Measurements from ENCODE around the gene SUGP2. TPM values are rescaled to one million over a fixed set of nuclear protein-coding genes. Genes with fewer than 3 reads are reported as not detected.

The SUGP2 gene
- polyA plus RNA-seq, 3 donors = 7.6 to 143 (median 8.2) TPM

- Histone ChIP-seq H3K4me3 (replicated peaks in 1 of 3; ENCODE audit: low read depth in 2 of 3, low read length in 3 of 3) (no peak overlapping the region), H3K9ac (ENCODE audit: insufficient read depth, low read length, poor library complexity, severe bottlenecking) (no peak overlapping the region), H3K36me3 (replicated peaks in 1 of 2; ENCODE audit: control insufficient read depth in 1 of 2, insufficient read depth in 2 of 2, low read length in 2 of 2) (no peaks in the 10 kb centered on the region), H3K79me2 (ENCODE audit: insufficient read depth, low read length) (no peaks in the 10 kb centered on the region), H3K9me3 (replicated peaks in 1 of 2; ENCODE audit: control insufficient read depth in 1 of 2, insufficient read depth in 1 of 2, low read length in 2 of 2) (no peaks in the 10 kb centered on the region), H3K4me2 (replicated peaks; ENCODE audit: extremely low read depth, low read length, poor library complexity, severe bottlenecking) (no peak overlapping the region), H3K4me1 (ENCODE audit: control insufficient read depth in 1 of 2, insufficient read depth in 2 of 2, low read length in 2 of 2) (peaks cover 11 to 13% of the 10 kb centered on the region in 2 donors), H3K27me3 (ENCODE audit: control insufficient read depth in 2 of 2, insufficient read depth in 2 of 2, low read length in 2 of 2) (no peaks in the 10 kb centered on the region), H3K27ac (ENCODE audit: low read depth in 1 of 2, low read length in 2 of 2) (no peak overlapping the region), H4K20me1 (ENCODE audit: insufficient read depth, low read length) (no peaks in the 10 kb centered on the region), H2AFZ (ENCODE audit: insufficient read depth, low read depth, low read length, poor library complexity, severe bottlenecking) (no peak overlapping the region)
- H3K27me3 Mint-ChIP-seq (ENCODE audit: low read depth in 3 of 3) = peaks cover 0 to 3% (median 0%) of the 10 kb centered on the region in 3 donors
- H3K36me3 Mint-ChIP-seq = peaks cover 4 to 7% of the 10 kb centered on the region in 2 donors
- H3K4me3 Mint-ChIP-seq = no peak overlapping the region
- H3K27ac Mint-ChIP-seq = no peak overlapping the region
- no peaks in the 10 kb centered on the region for H3K9me3 Mint-ChIP-seq
- no peak for TF ChIP-seq CTCF (IDR thresholded peaks at IDR 0.05)
- intact Hi-C loops (cut with micrococcal nuclease) = no loop called here
- 100% methylated on average over 2 of the region's 8 CpGs for WGBS (ENCODE audit: insufficient coverage)
- no peak for DNase-seq
- peaks cover 29% of the 10 kb centered on the region for H3K4me1 Mint-ChIP-seq
Measured at GRCh38 chr19:19071897-19072296, 38.6 kb upstream of the SUGP2 start.

GRCh38 chr19:19068659-19069654, 35.6 kb upstream of the SUGP2 start:
- Mint-ChIP-seq H3K9me3 (no peaks in the 10 kb centered on the region), H3K4me1 (peaks cover 32% of the 10 kb centered on the region), H3K27ac (peak overlapping the region in 2 of 7 donors; percentile 54 to 63), H3K4me3 (peak overlapping the region in 1 of 2 donors; percentile 41), H3K36me3 (peaks cover 4 to 7% of the 10 kb centered on the region in 2 donors), H3K27me3 (ENCODE audit: low read depth in 3 of 3) (peaks cover 2 to 4% (median 3%) of the 10 kb centered on the region in 3 donors)
- Histone ChIP-seq H3K4me1 (ENCODE audit: control insufficient read depth in 1 of 2, insufficient read depth in 2 of 2, low read length in 2 of 2) (peaks cover 22 to 23% of the 10 kb centered on the region in 2 donors), H3K9ac (ENCODE audit: insufficient read depth, low read length, poor library complexity, severe bottlenecking) (no peak overlapping the region), H4K20me1 (ENCODE audit: insufficient read depth, low read length) (no peaks in the 10 kb centered on the region), H3K27me3 (ENCODE audit: control insufficient read depth in 2 of 2, insufficient read depth in 2 of 2, low read length in 2 of 2) (no peaks in the 10 kb centered on the region), H3K4me3 (replicated peaks in 1 of 3; ENCODE audit: low read depth in 2 of 3, low read length in 3 of 3) (no peak overlapping the region), H3K79me2 (ENCODE audit: insufficient read depth, low read length) (peaks cover 7% of the 10 kb centered on the region), H3K4me2 (replicated peaks; ENCODE audit: extremely low read depth, low read length, poor library complexity, severe bottlenecking) (no peak overlapping the region), H3K27ac (ENCODE audit: low read depth in 1 of 2, low read length in 2 of 2) (no peak overlapping the region), H2AFZ (ENCODE audit: insufficient read depth, low read depth, low read length, poor library complexity, severe bottlenecking) (peak overlapping the region; percentile 17), H3K9me3 (replicated peaks in 1 of 2; ENCODE audit: control insufficient read depth in 1 of 2, insufficient read depth in 1 of 2, low read length in 2 of 2) (no peaks in the 10 kb centered on the region), H3K36me3 (replicated peaks in 1 of 2; ENCODE audit: control insufficient read depth in 1 of 2, insufficient read depth in 2 of 2, low read length in 2 of 2) (no peaks in the 10 kb centered on the region)
- intact Hi-C loops (cut with micrococcal nuclease) = no loop called here
- TF ChIP-seq CTCF (IDR thresholded peaks at IDR 0.05) = no peak
- no peak for DNase-seq
- WGBS (ENCODE audit: insufficient coverage) = 100% methylated on average over 2 of the region's 11 CpGs
